HG03045 (cell line): Measurements from ENCODE around the gene CHAD.
"Not testable (repeated sequence)": the region's sequence is repeated elsewhere in the genome, so short reads cannot be mapped to it uniquely, and the experiment has no call there.

Experiments used
- ATAC-seq: cut with Tn5 transposase; IDR thresholded peaks from one replicate; pipeline ENCODE4 v1.9.1; 2021; ENCODE audit warnings: mild to moderate bottlenecking, moderate library complexity; ENCODE audit not compliant: unreplicated experiment

The CHAD gene

DNA sequence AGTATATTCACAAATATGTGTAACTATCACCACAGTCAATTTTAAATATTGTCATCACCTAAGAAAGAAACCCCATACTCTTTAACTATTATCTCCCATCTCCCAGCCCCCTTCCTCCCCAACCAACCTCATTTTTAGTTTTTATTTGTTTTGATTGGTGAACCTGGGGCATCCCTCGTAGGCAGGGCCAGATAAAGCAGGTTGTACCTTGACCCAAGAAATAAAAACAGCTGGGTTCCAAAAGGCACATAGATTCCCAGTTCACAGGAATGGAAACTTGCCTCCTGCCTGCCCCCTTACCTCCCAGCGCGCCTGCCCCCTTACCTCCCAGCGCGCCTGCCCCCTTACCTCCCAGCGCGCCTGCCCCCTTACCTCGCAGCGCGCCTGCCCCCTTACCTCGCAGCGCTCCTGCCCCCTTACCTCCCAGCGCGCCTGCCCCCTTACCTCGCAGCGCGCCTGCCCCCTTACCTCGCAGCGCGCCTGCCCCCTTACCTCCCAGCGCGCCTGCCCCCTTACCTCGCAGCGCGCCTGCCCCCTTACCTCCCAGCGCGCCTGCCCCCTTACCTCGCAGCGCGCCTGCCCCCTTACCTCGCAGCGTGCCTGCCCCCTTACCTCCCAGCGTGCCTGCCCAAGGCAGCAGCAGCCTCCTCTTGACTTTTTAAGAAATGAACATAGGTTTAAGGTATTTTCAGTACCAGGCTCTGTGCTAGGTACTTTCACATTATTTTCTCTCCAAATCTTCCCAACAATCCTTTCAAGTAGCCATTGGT lies 7.3 kb upstream of the CHAD start:
- ATAC-seq: not testable (repeated sequence)

DNA sequence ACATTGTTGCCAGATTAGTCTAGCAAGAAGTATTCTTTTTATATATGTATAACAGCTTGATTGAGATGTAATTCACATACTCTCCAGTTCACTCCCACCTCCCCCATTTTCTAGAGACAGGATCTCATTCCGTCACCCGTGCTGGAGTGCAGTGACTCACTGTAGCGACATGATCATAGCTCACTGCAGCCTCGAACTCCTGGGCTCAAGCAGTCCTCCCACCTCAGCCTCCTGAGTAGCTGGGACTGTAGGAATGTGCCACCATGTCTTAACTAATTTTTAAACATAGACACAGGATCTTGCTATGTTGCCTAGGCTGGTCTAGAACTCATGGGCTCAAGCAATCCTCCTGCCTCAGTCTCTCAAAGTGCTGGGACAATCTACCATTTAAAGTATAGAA lies 6.7 kb upstream of the CHAD start:
- no peak for ATAC-seq

DNA sequence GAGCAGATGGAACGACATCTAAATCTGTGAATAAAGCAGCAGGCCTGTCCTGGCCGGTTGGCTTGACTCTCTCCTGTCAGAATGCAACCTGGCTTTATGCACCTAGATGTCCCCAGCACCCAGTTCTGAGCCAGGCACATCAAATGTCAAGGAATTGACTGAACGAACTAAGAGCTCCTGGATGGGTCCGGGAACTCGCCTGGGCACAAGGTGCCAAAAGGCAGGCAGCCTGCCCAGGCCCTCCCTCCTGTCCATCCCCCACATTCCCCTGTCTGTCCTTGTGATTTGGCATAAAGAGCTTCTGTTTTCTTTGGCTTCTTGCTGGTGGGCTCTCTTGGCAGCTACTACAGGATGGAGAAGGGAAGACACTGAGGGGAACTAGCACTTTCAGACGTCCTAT lies 5.8 kb upstream of the CHAD start:
- no peak for ATAC-seq

DNA sequence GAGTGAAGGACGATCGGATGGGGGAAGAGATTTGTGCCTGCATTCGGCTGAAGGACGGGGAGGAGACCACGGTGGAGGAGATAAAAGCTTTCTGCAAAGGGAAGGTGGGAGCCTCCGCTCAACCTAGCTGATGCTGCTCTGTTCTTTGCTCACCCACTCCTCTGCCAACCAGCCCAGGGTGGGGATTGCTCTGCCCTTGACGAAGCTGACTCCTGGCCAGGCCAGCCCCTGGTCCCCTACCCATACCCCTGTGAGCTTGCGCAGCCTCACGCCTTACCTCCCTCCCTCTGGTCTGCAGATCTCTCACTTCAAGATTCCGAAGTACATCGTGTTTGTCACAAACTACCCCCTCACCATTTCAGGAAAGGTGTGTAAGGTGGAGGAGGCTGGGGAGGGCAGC lies 5.2 kb upstream of the CHAD start:
- no peak for ATAC-seq

DNA sequence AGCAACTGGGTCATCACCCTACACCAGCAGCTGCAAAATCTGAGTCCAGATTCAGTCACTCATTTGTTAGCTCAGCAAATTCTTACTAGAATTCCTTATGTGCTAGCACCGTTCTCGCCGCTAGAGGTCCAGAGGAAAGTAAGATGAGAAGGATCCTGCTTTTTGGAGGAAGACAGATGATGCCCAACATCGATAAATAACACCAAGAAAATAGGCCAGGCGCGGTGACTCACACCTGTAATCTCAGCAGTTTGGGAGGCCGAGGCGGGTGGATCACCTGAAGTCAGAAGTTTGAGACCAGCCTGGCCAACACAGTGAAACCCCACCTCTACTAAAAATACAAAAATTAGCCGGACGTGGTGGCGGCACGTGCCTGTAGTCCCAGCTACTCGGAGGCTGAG lies 4.1 kb upstream of the CHAD start:
- not testable (repeated sequence) for ATAC-seq

DNA sequence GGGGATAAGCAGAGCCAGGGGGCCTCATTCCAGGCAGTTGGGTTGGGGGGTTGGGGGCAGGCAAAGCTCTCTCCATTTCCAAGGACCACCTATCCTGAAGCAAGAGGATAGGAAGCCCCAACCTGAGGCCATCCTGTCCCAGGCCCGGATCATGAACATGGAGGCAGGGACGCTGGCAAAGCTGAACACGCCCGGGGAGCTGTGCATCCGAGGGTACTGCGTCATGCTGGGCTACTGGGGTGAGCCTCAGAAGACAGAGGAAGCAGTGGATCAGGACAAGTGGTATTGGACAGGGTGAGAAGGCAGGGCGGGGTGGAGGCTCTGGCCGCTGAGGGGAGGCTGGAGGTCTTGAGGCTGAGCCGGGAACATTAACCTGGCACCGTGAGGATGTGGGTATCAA lies 3.6 kb upstream of the CHAD start:
- no peak for ATAC-seq

DNA sequence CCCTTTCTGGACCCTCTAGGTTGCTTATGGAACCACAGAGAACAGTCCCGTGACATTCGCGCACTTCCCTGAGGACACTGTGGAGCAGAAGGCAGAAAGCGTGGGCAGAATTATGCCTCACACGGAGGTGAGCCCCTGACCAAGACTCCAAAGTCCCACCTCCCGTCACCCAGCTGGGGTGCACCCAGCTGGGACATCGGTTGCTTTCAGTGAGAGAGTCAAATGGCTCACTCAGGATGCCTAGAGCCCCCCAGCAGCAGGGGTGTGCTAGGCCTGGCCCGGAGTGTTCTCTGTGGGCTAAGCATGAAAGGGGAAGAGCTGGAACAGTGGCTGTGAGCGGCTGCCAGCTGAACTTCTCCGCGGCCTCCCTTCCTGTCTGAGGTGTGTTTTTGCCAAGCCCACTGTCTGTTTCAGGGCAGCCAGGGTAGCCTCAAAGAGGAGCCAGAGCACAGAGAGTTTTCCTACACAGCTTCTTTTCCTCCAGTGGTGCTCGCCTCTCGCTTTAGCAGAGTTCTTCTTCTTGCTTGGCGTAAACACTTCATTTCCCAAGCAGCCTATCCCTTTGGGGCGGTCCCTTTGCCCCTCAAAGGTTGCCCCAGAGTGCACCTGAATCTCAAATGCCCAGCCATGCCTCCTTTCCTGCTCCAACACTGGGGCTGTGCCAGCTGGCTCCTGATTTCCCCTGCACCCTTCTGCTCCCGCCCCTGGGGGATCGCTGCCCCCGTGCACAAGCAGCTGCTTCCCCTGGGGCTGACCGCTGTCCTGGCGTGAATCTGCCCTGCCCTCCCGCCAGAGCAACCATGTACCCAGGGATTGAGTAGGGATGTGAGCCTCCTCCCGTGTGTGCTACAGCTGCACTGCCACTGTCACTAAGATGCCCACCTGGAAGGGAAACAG lies 2.6 kb upstream of the CHAD start:
- no peak for ATAC-seq

DNA sequence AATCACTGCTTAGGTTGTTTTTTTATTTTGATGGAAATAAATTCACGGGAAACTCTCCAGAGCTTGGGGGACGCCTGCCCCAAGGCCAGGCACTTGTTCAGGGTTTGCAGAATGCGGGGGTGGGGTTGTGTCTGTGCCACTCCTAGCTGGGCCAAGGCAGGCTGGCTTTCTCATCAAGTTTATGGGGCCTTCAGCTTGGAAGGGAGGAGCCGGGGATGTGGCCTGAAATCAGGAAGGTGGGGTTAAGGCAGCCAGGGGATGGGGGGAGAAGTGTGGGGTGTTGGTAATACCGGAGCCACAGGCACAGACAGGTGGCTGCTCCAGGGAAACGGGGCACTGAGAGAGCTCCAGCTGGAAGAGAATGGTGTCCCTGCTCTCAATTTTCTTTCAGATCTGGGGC lies 1.7 kb upstream of the CHAD start:
- ATAC-seq: no peak

DNA sequence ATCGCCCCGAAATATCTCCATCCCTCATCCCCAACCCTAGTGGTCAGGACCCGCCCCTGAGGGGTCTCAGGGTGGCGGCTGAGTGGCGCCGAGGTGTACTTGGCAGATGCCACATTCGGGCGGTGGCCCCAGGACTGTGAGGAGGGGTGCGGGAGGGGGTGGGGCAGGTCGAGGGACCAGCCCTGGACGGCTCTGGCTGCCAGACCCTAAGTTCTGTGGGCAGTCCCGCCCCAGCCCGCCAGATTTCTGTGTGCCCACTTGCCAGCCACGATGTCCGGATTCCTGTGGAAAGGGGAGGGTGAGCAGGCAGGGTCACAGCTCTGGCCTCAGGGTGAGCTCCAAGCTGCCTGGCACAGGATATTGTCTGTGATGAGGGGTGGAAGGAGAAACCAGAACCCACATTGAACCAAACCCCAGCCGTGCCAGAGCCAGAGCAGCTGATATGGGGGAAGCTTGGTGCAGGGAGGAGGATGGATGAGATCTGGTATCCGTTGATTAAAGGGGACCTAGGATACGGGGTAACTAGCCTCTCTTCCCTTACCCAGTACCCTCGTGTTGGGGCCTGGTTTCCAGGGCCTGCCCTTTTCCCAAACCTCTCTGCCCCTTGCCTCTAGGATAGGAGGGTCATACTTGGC lies 1.1 kb upstream of the CHAD start:
- ATAC-seq: no peak

DNA sequence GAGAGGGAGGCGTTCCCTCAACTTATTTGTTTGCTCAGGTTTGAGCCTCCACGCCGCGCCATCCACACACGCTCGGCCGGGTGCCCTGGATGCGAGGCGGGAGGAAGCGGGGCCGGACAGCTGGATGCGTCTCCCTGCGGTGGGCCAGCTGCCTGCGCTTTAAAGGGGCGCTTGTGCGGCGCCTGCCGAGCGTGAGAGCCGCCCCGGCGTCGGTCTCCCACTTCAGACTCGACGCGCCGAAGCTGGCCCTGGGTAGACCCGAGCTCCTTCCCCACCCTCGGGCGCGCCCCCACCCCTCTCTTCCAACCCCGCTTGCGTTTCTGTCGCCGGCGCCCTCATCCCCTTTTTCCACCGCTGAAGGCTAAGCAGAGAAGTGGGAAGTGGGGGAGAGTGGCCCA lies 527 bp upstream of the CHAD start:
- ATAC-seq: no peak

DNA sequence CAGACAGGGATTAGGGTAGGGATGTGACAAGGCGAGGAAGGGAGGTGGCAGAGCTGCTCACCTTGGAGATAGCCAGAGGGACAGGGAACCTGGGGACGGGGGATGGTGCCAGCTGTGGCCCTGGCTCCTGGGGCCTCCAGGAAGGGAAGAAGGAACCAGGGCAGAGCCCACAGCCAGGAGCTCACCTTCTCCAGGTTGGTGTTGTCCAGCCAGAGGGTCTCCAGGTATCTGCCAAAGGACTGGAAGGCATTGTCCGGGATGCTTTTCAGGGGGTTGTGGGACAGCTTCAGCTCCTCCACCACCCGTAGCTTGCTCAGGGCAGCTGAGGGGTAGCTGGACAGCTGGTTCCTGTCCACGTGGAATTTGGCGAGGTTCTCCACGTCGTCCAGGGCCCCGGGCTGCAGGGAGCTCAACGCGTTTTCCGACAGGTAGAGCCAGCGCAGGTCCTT lies 801 bp downstream of the CHAD start:
- no peak for ATAC-seq

DNA sequence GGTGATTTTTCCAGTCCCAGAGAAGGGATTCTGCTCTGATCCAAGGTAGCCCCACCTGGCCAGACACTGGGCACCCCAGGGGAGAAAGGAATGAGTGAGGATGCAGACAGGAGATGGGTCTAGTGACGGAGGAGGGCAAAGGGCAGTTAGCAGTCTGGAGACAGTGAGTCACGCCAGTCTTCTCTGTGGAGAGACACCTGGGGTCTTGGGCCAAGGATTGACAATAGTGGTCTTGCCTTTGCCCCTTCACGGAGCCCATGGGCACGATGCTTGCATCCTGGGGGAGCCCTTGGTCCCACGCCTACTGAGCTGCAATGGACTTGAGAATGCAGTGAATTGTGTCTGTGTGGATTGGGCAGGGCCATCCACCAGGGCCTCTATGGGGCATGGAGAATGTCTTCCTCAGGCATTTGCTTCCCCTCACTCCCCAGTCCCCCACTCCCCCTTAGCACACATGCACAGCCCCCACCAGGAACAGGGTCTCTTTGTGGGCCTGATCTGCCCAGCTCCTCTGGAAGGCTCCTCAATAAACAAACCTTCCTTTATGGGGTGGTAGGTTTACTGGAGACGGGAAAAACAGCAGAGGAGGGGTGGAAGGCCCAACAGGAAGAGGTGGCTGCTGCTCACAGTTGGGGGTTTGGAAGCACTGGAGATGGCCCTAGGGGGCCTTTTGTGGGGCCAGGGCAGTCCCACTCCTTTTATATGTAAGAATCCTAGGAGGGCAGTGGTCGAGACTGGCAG lies 1.4 kb downstream of the CHAD start:
- ATAC-seq: no peak

DNA sequence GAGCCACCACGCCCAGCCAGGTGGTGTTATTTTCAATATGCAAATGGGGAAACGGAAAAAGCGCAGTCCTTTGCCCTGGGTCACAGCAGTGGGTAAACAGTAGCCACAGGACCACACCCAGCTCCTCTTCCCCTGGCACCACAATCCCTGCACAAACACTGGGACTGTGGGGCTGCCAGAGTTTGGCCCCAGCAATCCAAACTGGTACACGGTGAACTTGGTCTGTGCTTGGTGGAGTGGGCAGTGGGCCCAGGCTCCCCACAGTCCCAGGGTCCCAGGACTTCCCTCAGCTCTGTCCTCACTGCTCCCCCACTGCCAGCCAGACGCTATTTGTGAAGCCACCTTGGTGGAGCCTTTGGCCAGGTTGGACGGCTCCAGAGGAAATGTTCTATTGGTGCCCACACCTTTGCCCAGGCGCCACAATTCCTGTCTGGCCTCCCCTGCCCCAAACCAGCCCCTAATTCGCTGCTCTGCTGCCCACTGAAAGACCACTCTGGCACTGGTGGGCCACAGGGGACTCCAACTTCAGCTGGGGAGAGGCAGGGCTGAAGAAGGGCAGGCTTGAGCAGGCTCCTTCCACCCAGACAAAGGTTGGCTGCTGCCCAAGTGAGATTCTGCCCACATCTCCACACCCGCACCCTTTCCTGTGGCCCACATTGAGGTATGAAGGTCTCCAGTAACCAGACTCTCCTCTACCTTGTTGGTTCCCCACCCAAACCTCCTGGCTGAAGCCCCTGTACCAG lies 2.1 kb downstream of the CHAD start:
- ATAC-seq: no peak

DNA sequence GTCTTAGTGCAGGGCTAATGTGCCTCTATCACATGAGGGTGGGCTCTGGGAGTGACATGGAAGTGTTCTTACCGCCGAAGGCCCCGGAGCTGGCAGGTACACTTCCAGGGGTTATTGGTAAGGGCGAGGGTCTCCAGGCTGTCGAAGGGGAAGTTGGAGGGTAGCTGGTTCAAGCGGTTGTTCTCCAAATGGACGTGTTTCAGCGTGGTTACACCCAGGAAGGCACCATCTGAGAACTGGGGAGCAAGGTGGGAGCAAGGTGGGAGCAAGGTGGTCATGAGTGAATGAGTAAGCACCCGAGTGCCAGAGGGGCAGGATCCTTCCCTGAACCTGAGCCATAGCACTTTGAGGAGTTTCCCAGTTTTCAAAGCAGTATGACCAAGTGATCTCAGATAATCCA lies 3.0 kb downstream of the CHAD start:
- ATAC-seq: no peak

DNA sequence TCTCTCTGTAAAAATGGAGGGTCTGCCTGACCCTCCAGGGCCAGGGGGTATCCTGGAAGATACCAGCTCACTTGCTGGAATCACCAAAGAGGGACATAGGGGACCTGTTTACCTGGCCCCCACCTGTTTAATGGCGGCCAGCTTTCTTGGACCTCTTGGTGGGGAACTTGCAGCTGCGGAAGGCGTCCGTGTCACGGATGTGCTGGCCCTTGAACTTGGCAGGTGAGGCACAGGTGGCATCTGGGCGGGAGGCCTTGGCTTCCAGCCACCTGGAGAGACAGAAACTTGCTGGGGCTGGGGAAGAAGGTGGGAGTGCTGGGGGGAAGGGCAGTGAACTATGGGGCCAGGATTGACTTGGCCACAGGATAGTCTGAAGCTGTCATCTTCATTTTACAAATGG lies 3.5 kb downstream of the CHAD start:
- ATAC-seq: no peak

DNA sequence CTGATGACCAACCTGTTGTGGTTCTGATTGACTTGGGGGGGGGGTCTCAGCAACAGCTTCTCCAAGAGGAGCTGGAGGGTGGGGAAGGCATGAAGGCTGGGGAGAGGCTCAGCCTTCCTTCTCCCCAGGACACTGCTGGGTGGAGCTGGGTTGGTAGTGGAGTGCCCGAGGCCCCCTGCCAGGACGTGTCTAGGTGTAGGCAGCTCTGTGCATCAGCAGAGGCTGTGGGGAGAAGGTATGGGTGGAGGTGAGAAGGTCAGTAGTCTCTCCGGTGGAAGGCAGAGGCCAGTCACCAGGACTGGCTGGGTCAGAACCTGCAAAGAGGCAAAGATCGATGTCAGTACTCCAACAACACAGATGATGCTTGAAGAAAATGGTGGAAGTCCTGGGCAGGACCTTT lies 3.9 kb downstream of the CHAD start:
- no peak for ATAC-seq

DNA sequence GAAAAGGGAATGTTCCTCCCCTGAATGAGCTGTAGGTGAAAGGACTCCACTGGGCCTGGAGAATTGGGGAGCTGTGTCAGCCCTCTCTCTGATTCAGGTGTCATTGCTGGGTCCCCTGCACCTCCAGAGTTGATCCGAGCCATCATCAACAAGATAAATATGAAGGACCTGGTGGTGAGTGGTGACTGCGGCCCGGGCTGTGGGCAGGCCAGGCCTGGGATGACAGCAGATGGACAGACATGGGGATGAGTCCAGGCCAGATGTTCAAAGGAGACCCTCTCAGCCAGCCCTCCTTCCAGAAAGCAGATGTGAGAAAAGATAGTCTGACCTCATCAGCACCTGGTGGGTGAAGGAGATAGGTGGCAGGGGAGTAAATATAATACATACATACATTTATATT lies 4.6 kb downstream of the CHAD start:
- no peak for ATAC-seq

DNA sequence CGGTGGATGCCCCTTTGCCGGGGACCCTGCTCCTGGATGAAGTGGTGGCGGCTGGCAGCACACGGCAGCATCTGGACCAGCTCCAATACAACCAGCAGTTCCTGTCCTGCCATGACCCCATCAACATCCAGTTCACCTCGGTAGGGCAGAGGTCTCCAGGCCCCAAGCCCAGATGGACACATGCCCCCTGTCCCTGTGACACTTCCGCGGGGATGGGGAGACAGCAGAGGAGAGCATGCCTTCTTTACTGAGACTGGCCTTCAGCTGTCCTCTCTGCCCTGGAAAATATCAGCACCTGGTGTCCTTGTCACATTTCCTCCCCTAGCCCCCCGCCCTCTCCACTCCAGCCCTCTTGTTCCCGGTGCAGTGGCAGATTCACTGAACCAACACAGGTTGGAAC lies 6.2 kb downstream of the CHAD start:
- ATAC-seq: no peak

DNA sequence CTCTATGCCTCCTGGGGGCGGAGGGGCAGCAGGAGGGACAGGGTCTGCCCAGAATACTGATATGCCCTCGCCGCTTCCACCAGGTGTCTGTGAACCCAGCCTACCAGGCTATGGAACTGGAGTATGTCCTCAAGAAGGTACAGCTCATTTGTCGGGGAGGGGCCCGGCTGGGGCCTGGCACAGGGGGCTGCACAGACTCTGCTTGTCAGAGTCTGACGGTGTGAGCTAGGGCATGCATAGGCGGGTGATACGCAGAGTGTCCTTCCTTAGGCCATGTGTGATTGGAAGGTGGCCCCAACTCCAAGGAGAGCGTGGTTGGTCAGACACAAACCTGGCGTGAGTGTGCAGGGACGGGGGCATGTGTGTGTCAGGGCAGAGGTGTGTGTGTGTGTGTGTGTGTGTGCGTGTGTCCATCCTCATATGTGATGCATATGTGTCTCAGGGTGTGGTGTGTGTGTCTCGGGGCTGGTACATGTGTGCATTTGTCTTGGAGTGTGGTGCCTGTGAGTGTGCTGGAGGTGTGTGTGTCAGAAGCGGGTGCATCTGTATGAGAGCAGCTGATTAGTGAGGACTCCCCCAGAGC lies 7.0 kb downstream of the CHAD start:
- no peak for ATAC-seq
